Cerebellar cortex (tissue), 1 donor: ENCODE measurements around the gene TPRA1.
"Not testable (repeated sequence)": the region's sequence is repeated elsewhere in the genome, so short reads cannot be mapped to it uniquely, and the experiment has no call there.

Experiments
- DNase-seq: peaks from one replicate; pipeline ENCODE4 v3.0.0-alpha.2; 2015; ENCODE audit warnings: low spot score

TPRA1 gene

GRCh38 chr3:127536830-127537812 lies 53.4 kb downstream of the TPRA1 start:
- DNase-seq = no peak

DNA sequence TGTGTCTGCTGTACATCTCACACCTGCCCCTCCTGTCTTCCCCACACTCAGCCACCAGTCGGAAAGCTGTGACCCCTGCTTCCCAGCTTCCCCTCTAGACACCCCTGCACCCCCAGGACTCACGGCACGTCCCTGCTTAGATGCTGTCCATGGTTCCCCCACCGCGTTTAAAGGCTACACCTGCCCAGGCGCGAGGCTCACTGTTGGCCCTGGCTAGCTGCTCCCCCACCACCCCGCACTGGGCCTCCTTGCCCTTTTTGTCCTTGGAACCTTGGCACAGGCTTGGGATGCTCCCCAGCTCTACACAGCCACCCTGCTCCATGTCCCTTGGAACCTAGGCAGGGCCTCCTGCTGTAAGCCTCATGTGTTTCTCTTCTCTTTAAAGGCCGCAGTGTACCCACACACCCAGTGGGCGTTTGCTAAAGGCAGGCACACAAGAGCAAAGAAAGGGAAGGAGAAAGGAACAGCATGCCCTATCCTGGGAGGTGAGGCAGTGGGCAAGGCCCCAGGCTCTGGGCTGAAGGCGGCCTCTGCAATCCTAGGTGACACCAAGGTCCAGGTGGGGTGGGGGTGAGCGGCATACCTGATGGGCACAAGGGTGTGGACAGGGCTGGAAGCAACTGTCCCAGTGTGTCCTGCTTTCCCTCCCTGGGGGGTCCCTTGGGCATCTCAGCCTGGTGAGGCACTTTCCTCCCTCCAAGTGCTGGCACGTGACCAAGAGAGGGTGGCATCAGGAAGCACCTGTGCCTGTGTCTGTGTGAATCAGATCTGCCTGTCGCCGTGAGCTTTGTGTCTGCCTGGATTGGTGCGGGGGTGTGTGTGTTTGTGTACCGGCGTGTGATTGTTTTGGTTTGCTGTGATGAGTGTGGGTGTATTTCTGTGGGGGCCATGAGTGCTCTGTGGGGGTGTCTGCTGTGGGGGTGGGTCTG lies 54.4 kb downstream of the TPRA1 start:
- DNase-seq = no peak

DNA sequence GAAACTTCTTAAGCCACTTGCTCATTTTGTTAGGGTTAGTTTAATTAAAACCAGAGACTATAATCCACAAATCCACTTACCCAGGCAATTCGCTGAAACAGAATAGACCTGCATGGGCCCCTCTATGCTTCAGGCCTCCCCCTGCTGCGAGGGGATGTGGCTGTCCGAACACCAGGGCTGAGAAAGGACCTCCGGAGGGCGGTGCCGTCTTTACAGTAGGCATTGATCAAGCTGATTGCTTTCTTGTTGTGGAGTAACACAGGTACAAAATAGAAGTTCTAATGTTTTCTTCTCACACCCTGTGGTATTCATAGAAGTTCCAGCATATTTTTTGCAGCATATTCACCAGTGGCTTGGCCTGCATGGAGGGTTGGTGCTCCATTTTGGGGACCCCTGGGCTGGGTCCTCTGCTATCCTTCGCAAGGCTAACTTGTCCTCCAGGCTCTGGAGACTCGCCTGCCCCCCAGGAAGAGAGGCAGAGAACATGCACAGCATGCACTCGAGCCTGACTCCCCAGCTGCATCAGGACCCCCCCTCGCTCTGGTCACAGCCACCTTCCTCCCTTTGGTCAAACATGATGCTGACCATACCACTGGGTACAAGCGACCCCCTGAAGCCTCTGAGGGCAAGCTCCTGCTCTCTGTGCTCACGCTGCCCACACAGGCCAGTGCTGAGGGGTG lies 55.3 kb downstream of the TPRA1 start:
- DNase-seq = no peak

GRCh38 chr3:127534564-127534963 lies 56.0 kb downstream of the TPRA1 start:
- DNase-seq = no peak

DNA sequence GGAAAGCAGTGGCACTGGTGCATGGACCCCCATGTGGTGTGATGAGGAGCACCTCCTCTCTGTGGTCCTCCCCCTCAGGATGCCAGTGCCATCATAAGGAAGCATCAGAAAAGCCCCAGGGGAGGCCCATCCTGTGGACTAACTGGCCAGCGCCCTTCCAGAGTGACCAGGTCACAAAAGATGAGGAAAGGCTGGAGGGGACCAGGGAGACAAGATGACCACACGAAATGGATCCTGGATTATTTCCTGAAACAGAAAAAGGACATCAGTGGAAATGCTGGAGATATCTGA lies 56.4 kb downstream of the TPRA1 start:
- no peak for DNase-seq

DNA sequence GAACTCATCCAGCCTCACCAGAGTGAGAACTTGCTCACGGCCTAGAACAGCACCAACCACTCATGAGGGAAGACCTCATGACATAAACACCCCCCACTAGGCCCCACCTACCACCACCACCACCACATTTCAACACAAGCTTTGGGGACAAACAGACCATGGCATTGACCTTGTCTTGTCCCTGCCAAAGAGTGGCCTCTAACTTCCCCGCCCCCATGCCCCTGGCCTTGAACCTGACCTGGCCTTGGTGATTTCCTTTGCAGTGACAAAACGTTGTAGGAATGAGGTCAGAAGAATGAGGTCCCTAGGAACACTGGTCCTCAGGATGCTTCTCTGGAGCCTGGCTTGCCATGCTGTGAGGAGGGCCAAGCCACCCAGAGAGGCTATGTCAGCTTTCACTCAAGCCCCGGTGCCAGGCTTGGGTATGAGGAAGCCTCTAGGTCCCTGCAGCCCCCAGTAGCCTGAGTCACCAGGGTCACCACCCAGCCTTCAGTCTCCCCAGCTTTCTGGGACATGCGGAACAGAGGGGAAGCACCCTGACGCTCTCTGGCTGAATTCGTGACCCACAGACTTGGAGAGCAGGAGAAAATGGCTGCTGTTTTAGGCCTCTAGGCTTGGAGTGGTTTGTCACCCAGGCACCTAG lies 57.9 kb downstream of the TPRA1 start:
- no peak for DNase-seq

DNA sequence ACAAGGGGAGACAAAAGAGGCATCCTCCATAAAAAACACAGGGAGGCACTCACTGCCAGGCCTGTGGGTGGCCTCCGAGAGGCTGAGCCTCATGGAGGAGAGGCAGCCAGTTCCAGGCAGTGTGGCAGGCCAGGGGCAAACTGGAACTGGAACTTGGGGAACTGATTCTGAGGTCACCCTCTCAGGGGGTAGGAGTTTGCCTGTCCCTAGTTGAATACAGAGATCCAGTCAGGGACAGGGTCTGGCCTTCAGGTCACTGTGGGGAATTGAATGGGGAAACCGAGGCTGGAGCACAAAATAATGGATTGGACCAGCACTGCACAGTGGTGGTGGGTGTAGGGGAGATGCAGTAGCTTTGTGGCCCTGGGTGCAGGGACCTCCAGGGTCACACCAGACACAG lies 58.7 kb downstream of the TPRA1 start:
- no peak for DNase-seq

- DNase-seq = not testable (repeated sequence)
Observed at GRCh38 chr3:127530863-127531262, 59.7 kb downstream of the TPRA1 start.

- DNase-seq = no peak
Observed at GRCh38 chr3:127529346-127530188, 61.0 kb downstream of the TPRA1 start.

GRCh38 chr3:127525373-127525772 lies 65.2 kb downstream of the TPRA1 start:
- DNase-seq = no peak

DNA sequence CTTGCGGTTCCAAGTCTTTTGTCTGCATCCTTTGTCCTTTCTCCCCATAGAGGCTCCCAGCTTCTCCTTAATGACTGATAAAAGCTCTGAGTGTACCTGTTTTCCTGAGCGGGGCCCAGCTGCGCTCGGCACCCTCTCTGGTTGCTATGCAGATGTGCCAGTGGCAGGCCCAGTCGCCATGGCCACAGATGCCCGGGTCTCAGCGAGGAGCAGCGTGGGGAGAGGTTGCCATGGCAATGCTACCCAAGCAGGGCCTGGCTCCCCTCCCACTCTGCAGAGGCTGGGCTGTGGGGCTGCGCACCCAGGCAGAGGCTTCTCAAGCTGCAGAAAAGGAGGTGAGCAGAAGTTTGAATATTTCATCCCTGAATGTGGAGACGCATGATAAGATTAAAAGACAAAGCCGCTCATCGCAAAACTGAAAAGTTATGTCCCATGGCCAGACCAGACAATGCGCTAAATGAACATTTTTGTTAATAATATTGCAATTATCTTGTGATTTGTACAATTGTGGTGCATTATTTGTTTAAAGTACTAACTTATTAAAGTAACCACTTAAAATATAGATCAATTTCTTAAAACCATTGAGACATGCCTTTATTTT lies 66.1 kb downstream of the TPRA1 start:
- no peak for DNase-seq
